IMR-90 (cell line): ENCODE data around the gene MTIF2. TPM values are rescaled to one million over a fixed set of nuclear protein-coding genes. Genes with fewer than 3 reads are reported as not detected.
"Not testable (repeated sequence)": the region's sequence is repeated elsewhere in the genome, so short reads cannot be mapped to it uniquely, and the experiment has no call there.

ENCODE experiments used
- ATAC-seq: fragments of 200-7000 bp; cut with Tn5 transposase; 2 replicates; pipeline ENCODE4 v1.9.1; 2020; ENCODE audit warnings: low read depth, mild to moderate bottlenecking, moderate library complexity
- BruUV-seq: library from RNA; stranded (reverse); fragments of 400-500 nt; replicated peaks from 2 replicates; lab custom pipeline; 2021; lab: Mats Ljungman, UMichigan
- CTCF ChIA-PET: fragments of 300-600 bp; formaldehyde crosslinking; extraction: SDS; loops from one replicate; lab custom pipeline; 2021; ENCODE audit warnings: antibody characterized with exemption; lab: Yijun Ruan, JAX
- POLR2A ChIA-PET: fragments of 300-600 bp; sonication (Branson Sonifier 250); formaldehyde crosslinking; loops from one replicate; lab custom pipeline; 2022; ENCODE audit warnings: antibody characterized with exemption; ENCODE audit not compliant: unreplicated experiment; lab: Charles Lee
- DNase-seq: peaks from one replicate; pipeline ENCODE4 v3.0.0; 2013
- H2AFZ ChIP-seq: replicated peaks from 2 replicates; pipeline ENCODE3; 2013; ENCODE audit warnings: low read length, mild to moderate bottlenecking; ENCODE audit not compliant: poor library complexity
- H2AK5ac ChIP-seq: 2 replicates; pipeline ENCODE4 v1.6.1; 2013; ENCODE audit warnings: low read depth, low read length, inconsistent platforms
- H2AK9ac ChIP-seq: replicated peaks from 2 replicates; pipeline ENCODE3; 2013; ENCODE audit warnings: mild to moderate bottlenecking, low read depth, low read length, moderate library complexity; ENCODE audit not compliant: poor library complexity
- H2BK120ac ChIP-seq: 2 replicates; pipeline ENCODE4 v1.6.1; 2013; ENCODE audit warnings: low read depth, low read length, inconsistent platforms
- H2BK15ac ChIP-seq: 3 replicates; pipeline ENCODE4 v1.6.1; 2013; ENCODE audit warnings: low read depth, low read length, inconsistent platforms
- H2BK20ac ChIP-seq: 2 replicates; pipeline ENCODE4 v1.6.1; 2013; ENCODE audit warnings: low read depth, mild to moderate bottlenecking, inconsistent platforms, low read length, moderate library complexity
- H2BK5ac ChIP-seq: 2 replicates; pipeline ENCODE4 v1.6.1; 2013; ENCODE audit warnings: mild to moderate bottlenecking, low read depth, low read length, inconsistent platforms; ENCODE audit not compliant: poor library complexity, severe bottlenecking
- H3K14ac ChIP-seq: replicated peaks from 2 replicates; pipeline ENCODE4 v1.6.1; 2013; ENCODE audit warnings: low read depth, low read length, inconsistent platforms
- H3K18ac ChIP-seq: 2 replicates; pipeline ENCODE4 v1.6.1; 2013; ENCODE audit warnings: low read depth, low read length, control low read depth
- H3K23ac ChIP-seq: 2 replicates; pipeline ENCODE4 v1.6.1; 2013; ENCODE audit warnings: low read depth, low read length, inconsistent platforms
- H3K27ac ChIP-seq: 2 replicates; pipeline ENCODE4 v1.5.1; 2013; ENCODE audit warnings: mild to moderate bottlenecking, control low read depth, low read length; ENCODE audit not compliant: insufficient read depth
- H3K27me3 ChIP-seq: 2 replicates; pipeline ENCODE4 v1.6.1; 2013; ENCODE audit warnings: low read length; ENCODE audit not compliant: control insufficient read depth, insufficient read depth
- H3K36me3 ChIP-seq: 2 replicates; pipeline ENCODE4 v1.6.1; 2013; ENCODE audit warnings: low read length, mixed read lengths; ENCODE audit not compliant: control insufficient read depth, insufficient read depth
- H3K4ac ChIP-seq: 2 replicates; pipeline ENCODE4 v1.6.1; 2013; ENCODE audit warnings: low read depth, low read length, inconsistent platforms
- H3K4me1 ChIP-seq: 2 replicates; pipeline ENCODE4 v1.6.1; 2013; ENCODE audit warnings: low read length, mixed read lengths; ENCODE audit not compliant: control insufficient read depth, insufficient read depth
- H3K4me2 ChIP-seq: 2 replicates; pipeline ENCODE4 v1.6.1; 2013; ENCODE audit warnings: low read depth, mild to moderate bottlenecking, control low read depth, low read length, moderate library complexity
- H3K4me3 ChIP-seq: 2 replicates; pipeline ENCODE4 v1.5.1; 2013; ENCODE audit warnings: low read depth, mild to moderate bottlenecking, control low read depth, low read length, moderate library complexity; ENCODE audit not compliant: insufficient read depth
- H3K56ac ChIP-seq: 2 replicates; pipeline ENCODE4 v1.6.1; 2013; ENCODE audit warnings: low read length, inconsistent platforms; ENCODE audit not compliant: insufficient read depth; ENCODE audit errors: extremely low read depth
- H3K79me1 ChIP-seq, 2 experiments: 2 replicates each; pipeline ENCODE4 v1.6.1; 2013; ENCODE audit warnings: low read length in 2 of 2, inconsistent platforms in 1 of 2, low read depth in 1 of 2
- H3K9ac ChIP-seq: 2 replicates; pipeline ENCODE4 v1.6.1; 2013; ENCODE audit warnings: low read depth, low read length, control low read depth
- H3K9me1 ChIP-seq: 2 replicates; pipeline ENCODE4 v1.6.1; 2013; ENCODE audit warnings: low read length, inconsistent platforms; ENCODE audit not compliant: insufficient read depth
- H3K9me3 ChIP-seq: 2 replicates; pipeline ENCODE4 v1.6.1; 2013; ENCODE audit warnings: low read length; ENCODE audit not compliant: control insufficient read depth, insufficient read depth
- H4K20me1 ChIP-seq: 2 replicates; pipeline ENCODE4 v1.6.1; 2013; ENCODE audit warnings: low read length, inconsistent platforms; ENCODE audit not compliant: insufficient read depth
- H4K5ac ChIP-seq: 2 replicates; pipeline ENCODE4 v1.6.1; 2013; ENCODE audit warnings: mild to moderate bottlenecking, low read depth, low read length, control low read depth
- H4K8ac ChIP-seq, 2 experiments: 2 replicates each; pipeline ENCODE4 v1.6.1; 2013; ENCODE audit warnings: low read depth in 2 of 2, low read length in 2 of 2, control low read depth in 1 of 2, inconsistent platforms in 1 of 2
- H4K91ac ChIP-seq: 2 replicates; pipeline ENCODE4 v1.6.1; 2013; ENCODE audit warnings: low read depth, low read length, inconsistent platforms; ENCODE audit not compliant: insufficient read depth
- WGBS, 2 experiments: methylation state at CpG; one replicate each; pipeline versions ENCODE4 v1.1.5 to v1.1.7; 2013; ENCODE audit warnings: missing lambda C conversion rate in 2 of 2; ENCODE audit not compliant: insufficient read length in 1 of 2; ENCODE audit errors: extremely low coverage in 2 of 2; 5-methylcytosine and 5-hydroxymethylcytosine counted together
- dilution Hi-C: fragments of 300-500 bp; cut with HindIII; formaldehyde crosslinking; loops from one replicate; pipeline ENCODE4 v1.14.3; 2018; ENCODE audit warnings: low sequenced_read_pairs; ENCODE audit not compliant: unreplicated experiment
- in situ Hi-C: fragments of 300-500 bp; cut with MboI; formaldehyde crosslinking; loops from 3 replicates; pipeline ENCODE4 v1.14.3; 2019; ENCODE audit warnings: low sequenced_read_pairs, inconsistent platforms, mixed read lengths
- intact Hi-C: fragments of 100-400 bp; cut with micrococcal nuclease; formaldehyde crosslinking; loops from 2 replicates; pipeline ENCODE4 v1.10.0; 2022
- polyA plus RNA-seq, 3 experiments: library from polyadenylated mRNA; depleted of rRNA; stranded (reverse); fragments of >200 nt; gene quantifications; 2 replicates each; pipeline ENCODE4 v1.2.3, GENCODE V29; 2012; ENCODE audit warnings: low replicate concordance in 1 of 3
- total RNA-seq: library from RNA; depleted of rRNA; stranded (reverse); fragments of >200 nt; gene quantifications from 2 replicates; pipeline ENCODE4 v1.2.3, GENCODE V29; 2012

Gene MTIF2
- total and polyA plus RNA-seq, 2 of the 4 experiments (the other 2 are of a cell fraction): 10.8 to 22.6 TPM

- H2BK20ac ChIP-seq, H2BK15ac ChIP-seq, H2BK5ac ChIP-seq, H3K56ac ChIP-seq, H3K14ac ChIP-seq, H4K20me1 ChIP-seq, CTCF ChIA-PET, H3K27me3 ChIP-seq, H3K4ac ChIP-seq, H3K18ac ChIP-seq, H4K8ac ChIP-seq, intact Hi-C loops, H3K27ac ChIP-seq, H3K4me2 ChIP-seq, H3K9me1 ChIP-seq, BruUV-seq, H3K23ac ChIP-seq, H4K91ac ChIP-seq, H3K9ac ChIP-seq, H2BK120ac ChIP-seq, DNase-seq, H2AFZ ChIP-seq, H3K4me1 ChIP-seq, H3K79me1 ChIP-seq, ATAC-seq, POLR2A ChIA-PET, H2AK5ac ChIP-seq, H3K9me3 ChIP-seq, H4K5ac ChIP-seq, H2AK9ac ChIP-seq, H3K4me3 ChIP-seq, dilution Hi-C loops, H3K36me3 ChIP-seq: not testable (repeated sequence)
- in situ Hi-C loops: loop anchor here (25.0 kb wide), 1 partner anchor 1055 kb away; no protein-coding TSS in a partner anchor
- no CpG with 5 or more reads among the region's 2 CpGs for WGBS, 2 experiments
Measured at GRCh38 chr2:55191888-55192287, 77.1 kb downstream of the MTIF2 start.

- H3K27me3 ChIP-seq, dilution Hi-C loops, H4K91ac ChIP-seq, H3K4ac ChIP-seq, H3K4me1 ChIP-seq, intact Hi-C loops, H4K8ac ChIP-seq, H2BK15ac ChIP-seq, H3K4me3 ChIP-seq, H2AK9ac ChIP-seq, H3K23ac ChIP-seq, H3K56ac ChIP-seq, H3K79me1 ChIP-seq, H3K9me1 ChIP-seq, ATAC-seq, H2BK120ac ChIP-seq, CTCF ChIA-PET, H3K36me3 ChIP-seq, H2AFZ ChIP-seq, H2AK5ac ChIP-seq, BruUV-seq, H2BK20ac ChIP-seq, DNase-seq, POLR2A ChIA-PET, H3K9ac ChIP-seq, H2BK5ac ChIP-seq, H3K4me2 ChIP-seq, H3K18ac ChIP-seq, H3K14ac ChIP-seq, H4K20me1 ChIP-seq, H3K27ac ChIP-seq, H4K5ac ChIP-seq, H3K9me3 ChIP-seq: not testable (repeated sequence)
- 100% methylated on average over 2 of the region's 8 CpGs; no CpG with 5 or more reads in 1 of the 2 experiments for WGBS, 2 experiments
- in situ Hi-C loops: loop anchor here (10.0 to 25.0 kb wide), 2 partner anchors 442 to 1050 kb away; no protein-coding TSS in a partner anchor
Measured at GRCh38 chr2:55186837-55187236, 82.2 kb downstream of the MTIF2 start.
